Smooth muscle cell (in vitro differentiated cells): ENCODE measurements around the gene ABLIM1. TPM values are rescaled to one million over a fixed set of nuclear protein-coding genes. Genes with fewer than 3 reads are reported as not detected.

Experiments used
- DNase-seq: peaks from one replicate; lab custom pipeline; 2025; ENCODE audit not compliant: unreplicated experiment; lab: John Stamatoyannopoulos, UW
- H2AFZ ChIP-seq: fragments of 200-600 bp; sonication (generic); 2 replicates; pipeline ENCODE4 v1.6.0; 2016; ENCODE audit warnings: antibody characterized with exemption, low read depth, mild to moderate bottlenecking
- H3F3A ChIP-seq: fragments of 200-600 bp; sonication (generic); 2 replicates; pipeline ENCODE4 v1.6.0; 2017; ENCODE audit warnings: antibody characterized with exemption, low read depth
- H3K27ac ChIP-seq: fragments of 200-600 bp; sonication (generic); 2 replicates; pipeline ENCODE4 v1.5.1; 2016; ENCODE audit warnings: low read depth, mild to moderate bottlenecking
- H3K27me3 ChIP-seq: fragments of 200-600 bp; sonication (generic); 2 replicates; pipeline ENCODE4 v1.6.1; 2016; ENCODE audit warnings: low read depth, mild to moderate bottlenecking
- H3K36me3 ChIP-seq: fragments of 200-600 bp; sonication (generic); 2 replicates; pipeline ENCODE4 v1.5.1; 2016; ENCODE audit warnings: low read depth
- H3K4me1 ChIP-seq: fragments of 200-600 bp; sonication (generic); 2 replicates; pipeline ENCODE4 v1.5.1; 2016; ENCODE audit warnings: low read depth
- H3K4me2 ChIP-seq: fragments of 200-600 bp; sonication (generic); 2 replicates; pipeline ENCODE4 v1.6.0; 2016; ENCODE audit warnings: mild to moderate bottlenecking
- H3K4me3 ChIP-seq: fragments of 200-600 bp; sonication (generic); 2 replicates; pipeline ENCODE4 v1.5.1; 2016; ENCODE audit warnings: mild to moderate bottlenecking
- H3K79me2 ChIP-seq: fragments of 200-600 bp; sonication (generic); 2 replicates; pipeline ENCODE4 v1.6.0; 2016; ENCODE audit warnings: low read depth, mild to moderate bottlenecking
- H3K9ac ChIP-seq: fragments of 200-600 bp; sonication (generic); 2 replicates; pipeline ENCODE4 v1.6.0; 2016; ENCODE audit warnings: low read depth
- H3K9me3 ChIP-seq: fragments of 200-600 bp; sonication (generic); replicated peaks from 2 replicates; pipeline ENCODE4 v1.5.1; 2016; ENCODE audit warnings: low read depth
- H4K20me1 ChIP-seq: fragments of 200-600 bp; sonication (generic); 2 replicates; pipeline ENCODE4 v1.6.0; 2016; ENCODE audit warnings: low read depth
- CTCF ChIP-seq: fragments of 200-600 bp; sonication (generic); IDR thresholded peaks from 2 replicates; pipeline ENCODE4 v1.5.1; 2017; ENCODE audit warnings: borderline replicate concordance, mild to moderate bottlenecking, antibody characterized with exemption; ENCODE audit not compliant: insufficient read depth, poor library complexity, severe bottlenecking
- WGBS: methylation state at CpG from one replicate; pipeline ENCODE4 v1.1.7; 2016; ENCODE audit warnings: low lambda C conversion rate; 5-methylcytosine and 5-hydroxymethylcytosine counted together
- polyA plus RNA-seq: library from polyadenylated mRNA; unstranded; fragments of >200 nt; fragmentation: Nextera tagmentation; extraction: Ambion mirVana; gene quantifications from 2 replicates; pipeline ENCODE4 v1.2.1, GENCODE V29; 2016
- total RNA-seq: library from RNA; depleted of rRNA; stranded (reverse); fragments of >200 nt; gene quantifications from 2 replicates; pipeline ENCODE4 v1.2.3, GENCODE V29; 2014

ABLIM1 gene
- total and polyA plus RNA-seq, 2 experiments from 2014 or later, result 1.6 to 17.6 TPM

DNA sequence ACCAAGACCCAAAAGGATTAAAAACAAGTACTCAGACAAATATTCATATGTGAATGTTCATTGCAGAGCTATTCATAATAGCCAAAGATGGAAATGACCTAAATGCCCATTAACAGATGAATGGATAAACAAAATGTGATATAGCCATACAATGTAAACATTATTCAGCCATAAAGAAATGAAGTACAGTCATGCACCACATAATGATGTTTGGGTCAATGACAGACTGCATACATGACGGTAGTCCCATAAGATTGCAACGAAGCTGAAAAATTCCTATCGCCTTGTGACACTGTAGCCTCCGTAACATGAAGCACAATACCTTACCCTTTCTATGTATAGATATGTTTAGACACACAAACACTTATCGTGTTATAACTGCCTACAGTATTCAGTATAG, 97.9 kb downstream of the ABLIM1 start:
- no peak overlapping the region for H2AFZ ChIP-seq
- H4K20me1 ChIP-seq, result no peaks in the 10 kb centered on the region
- DNase-seq, result no peak
- H3K27ac ChIP-seq, result no peak overlapping the region
- 88% methylated on average over 5 of the region's 5 CpGs for WGBS
- no peak overlapping the region for H3K4me2 ChIP-seq
- H3F3A ChIP-seq, result no peaks in the 10 kb centered on the region
- H3K9ac ChIP-seq, result no peak overlapping the region
- no peaks in the 10 kb centered on the region for H3K79me2 ChIP-seq
- H3K4me1 ChIP-seq, result no peaks in the 10 kb centered on the region
- no peak overlapping the region for H3K4me3 ChIP-seq
- peaks cover 7% of the 10 kb centered on the region for H3K9me3 ChIP-seq
- no peaks in the 10 kb centered on the region for H3K27me3 ChIP-seq
- H3K36me3 ChIP-seq, result no peaks in the 10 kb centered on the region
- no peak for TF ChIP-seq CTCF

DNA sequence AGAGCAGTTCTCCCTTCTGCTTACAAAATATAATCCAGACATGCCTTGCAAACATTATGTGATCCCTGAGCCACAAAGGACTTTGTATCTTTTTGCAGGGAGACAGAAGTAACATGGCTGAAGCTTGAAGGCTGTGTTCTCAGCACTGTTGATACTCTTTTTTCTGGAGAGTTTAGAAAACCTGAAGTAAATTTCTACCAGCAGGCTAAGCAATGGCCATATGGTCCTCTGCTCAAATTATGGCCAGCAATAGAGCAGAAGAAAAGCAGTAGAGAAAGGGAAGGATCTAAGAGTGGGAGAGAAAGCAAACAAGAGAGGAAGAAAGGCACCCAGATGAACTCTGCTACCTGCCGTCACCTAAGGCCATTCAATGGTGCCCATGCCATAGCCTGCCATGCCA, 98.4 kb downstream of the ABLIM1 start:
- H3K27me3 ChIP-seq, result no peaks in the 10 kb centered on the region
- no peaks in the 10 kb centered on the region for H4K20me1 ChIP-seq
- WGBS, result 95% methylated on average over 1 of the region's 1 CpG
- no peak overlapping the region for H2AFZ ChIP-seq
- no peak for TF ChIP-seq CTCF
- peaks cover 7% of the 10 kb centered on the region for H3K9me3 ChIP-seq
- no peaks in the 10 kb centered on the region for H3K36me3 ChIP-seq
- DNase-seq, result no peak
- no peak overlapping the region for H3K4me3 ChIP-seq
- H3K4me2 ChIP-seq, result no peak overlapping the region
- H3K4me1 ChIP-seq, result no peaks in the 10 kb centered on the region
- no peaks in the 10 kb centered on the region for H3K79me2 ChIP-seq
- H3F3A ChIP-seq, result no peaks in the 10 kb centered on the region
- no peak overlapping the region for H3K27ac ChIP-seq
- H3K9ac ChIP-seq, result no peak overlapping the region

GRCh38 chr10:114557854-114558253, 100.2 kb downstream of the ABLIM1 start:
- WGBS, result 98% methylated on average over 5 of the region's 5 CpGs
- Histone ChIP-seq H3K4me2 (no peak overlapping the region), H3K79me2 (no peaks in the 10 kb centered on the region), H3K4me3 (no peak overlapping the region), H3K9ac (no peak overlapping the region), H4K20me1 (no peaks in the 10 kb centered on the region), H2AFZ (no peak overlapping the region), H3F3A (no peaks in the 10 kb centered on the region), H3K27ac (no peak overlapping the region), H3K4me1 (no peaks in the 10 kb centered on the region), H3K27me3 (no peaks in the 10 kb centered on the region), H3K36me3 (no peaks in the 10 kb centered on the region), H3K9me3 (peaks cover 7% of the 10 kb centered on the region)
- no peak for DNase-seq
- no peak for TF ChIP-seq CTCF
